Measurements from ENCODE around the gene L3MBTL4. TPM values are rescaled to one million over a fixed set of nuclear protein-coding genes. Genes with fewer than 3 reads are reported as not detected.
"Not testable (repeated sequence)": the region's sequence is repeated elsewhere in the genome, so short reads cannot be mapped to it uniquely, and the experiment has no call there.

L3MBTL4 gene
- total RNA-seq, 4 donors from 2014 or later: 5.6 to 45.7 (median 12.0) TPM

- TF ChIP-seq POLR2A (IDR thresholded peaks at IDR 0.05) (no peak), CTCF (IDR thresholded peaks at IDR 0.05) (no peak)
- no peaks in the 10 kb centered on the region for H3K27me3 ChIP-seq
- H3K4me3 ChIP-seq: no peak overlapping the region
- H3K36me3 ChIP-seq: no peaks in the 10 kb centered on the region
- no peaks in the 10 kb centered on the region for H3K9me3 ChIP-seq
- intact Hi-C loops (cut with DNase I; ENCODE audit: low total_unique reads): no loop called here
- no peak overlapping the region for H3K27ac ChIP-seq
- no peaks in the 10 kb centered on the region for H3K4me1 ChIP-seq
- no peak for DNase-seq
Observed at GRCh38 chr18:6139007-6139406, 275.7 kb downstream of the L3MBTL4 start.

GRCh38 chr18:6135901-6136300 lies 278.8 kb downstream of the L3MBTL4 start:
- intact Hi-C loops (cut with DNase I; ENCODE audit: low total_unique reads); H3K9me3 ChIP-seq; H3K27me3 ChIP-seq; H3K4me1 ChIP-seq; H3K36me3 ChIP-seq; DNase-seq; H3K4me3 ChIP-seq; H3K27ac ChIP-seq: not testable (repeated sequence)

- H3K4me3 ChIP-seq; DNase-seq; intact Hi-C loops (cut with DNase I; ENCODE audit: low total_unique reads): not testable (repeated sequence)
Observed at GRCh38 chr18:6135029-6135428, 279.7 kb downstream of the L3MBTL4 start.

GRCh38 chr18:6132751-6133368 lies 281.9 kb downstream of the L3MBTL4 start:
- no peak for TF ChIP-seq POLR2A (IDR thresholded peaks at IDR 0.05)
- TF ChIP-seq CTCF (IDR thresholded peaks at IDR 0.05): no peak
- intact Hi-C loops (cut with DNase I; ENCODE audit: low total_unique reads): no loop called here
- no peak overlapping the region for H3K27ac ChIP-seq
- no peak for DNase-seq
- H3K4me1 ChIP-seq: no peaks in the 10 kb centered on the region
- no peaks in the 10 kb centered on the region for H3K9me3 ChIP-seq
- H3K27me3 ChIP-seq: no peaks in the 10 kb centered on the region
- no peak overlapping the region for H3K4me3 ChIP-seq
- H3K36me3 ChIP-seq: no peaks in the 10 kb centered on the region

More at GRCh38 chr18:6135029-6135428, 279.7 kb downstream of the L3MBTL4 start:
- not testable (repeated sequence) for H3K36me3 ChIP-seq, H3K27ac ChIP-seq, H3K27me3 ChIP-seq, H3K9me3 ChIP-seq, H3K4me1 ChIP-seq

- no peak for DNase-seq
Observed at GRCh38 chr18:6120820-6121279, 293.9 kb downstream of the L3MBTL4 start.

GRCh38 chr18:6119761-6120160 lies 294.9 kb downstream of the L3MBTL4 start:
- Histone ChIP-seq H3K9me3 (no peaks in the 10 kb centered on the region), H3K36me3 (no peaks in the 10 kb centered on the region), H3K27me3 (no peaks in the 10 kb centered on the region), H3K4me3 (no peak overlapping the region), H3K27ac (no peak overlapping the region), H3K4me1 (no peaks in the 10 kb centered on the region)
- TF ChIP-seq CTCF (IDR thresholded peaks at IDR 0.05): no peak
- no peak for TF ChIP-seq POLR2A (IDR thresholded peaks at IDR 0.05)
- intact Hi-C loops (cut with DNase I; ENCODE audit: low total_unique reads): no loop called here
- DNase-seq: no peak

More at GRCh38 chr18:6120820-6121279, 293.9 kb downstream of the L3MBTL4 start:
- H3K36me3 ChIP-seq: no peaks in the 10 kb centered on the region
- no peaks in the 10 kb centered on the region for H3K27me3 ChIP-seq
- H3K27ac ChIP-seq: no peak overlapping the region
- no peaks in the 10 kb centered on the region for H3K4me1 ChIP-seq
- no peak overlapping the region for H3K4me3 ChIP-seq
- H3K9me3 ChIP-seq: no peaks in the 10 kb centered on the region
- TF ChIP-seq POLR2A (IDR thresholded peaks at IDR 0.05): no peak
- TF ChIP-seq CTCF (IDR thresholded peaks at IDR 0.05): no peak
- intact Hi-C loops (cut with DNase I; ENCODE audit: low total_unique reads): no loop called here
